HG03457 (cell line): ENCODE data around the gene ZIC5.

Experiments used
- ATAC-seq: cut with Tn5 transposase; IDR thresholded peaks from one replicate; pipeline ENCODE4 v1.9.1; 2021; ENCODE audit warnings: moderate number of reproducible peaks; ENCODE audit not compliant: unreplicated experiment

Gene ZIC5

DNA sequence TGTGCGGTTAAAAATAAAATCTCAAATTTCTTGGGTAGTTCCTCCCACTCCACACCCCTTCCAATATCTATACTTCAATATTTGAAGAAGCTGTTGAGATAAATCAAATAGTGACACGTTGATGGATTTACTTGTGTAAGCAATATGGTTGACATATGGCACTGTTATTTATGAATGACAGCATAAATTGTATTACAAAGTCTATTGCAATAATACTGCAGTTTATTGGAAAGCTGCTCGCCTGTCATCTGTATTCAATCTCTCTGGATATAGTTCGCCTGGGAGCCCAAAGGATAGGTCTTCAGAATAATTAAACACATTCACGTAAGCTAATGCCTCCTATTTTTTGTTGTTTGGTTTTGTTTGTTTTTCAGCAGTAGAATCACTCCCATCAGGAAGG is 5.0 kb upstream of the ZIC5 start:
- no peak for ATAC-seq

DNA sequence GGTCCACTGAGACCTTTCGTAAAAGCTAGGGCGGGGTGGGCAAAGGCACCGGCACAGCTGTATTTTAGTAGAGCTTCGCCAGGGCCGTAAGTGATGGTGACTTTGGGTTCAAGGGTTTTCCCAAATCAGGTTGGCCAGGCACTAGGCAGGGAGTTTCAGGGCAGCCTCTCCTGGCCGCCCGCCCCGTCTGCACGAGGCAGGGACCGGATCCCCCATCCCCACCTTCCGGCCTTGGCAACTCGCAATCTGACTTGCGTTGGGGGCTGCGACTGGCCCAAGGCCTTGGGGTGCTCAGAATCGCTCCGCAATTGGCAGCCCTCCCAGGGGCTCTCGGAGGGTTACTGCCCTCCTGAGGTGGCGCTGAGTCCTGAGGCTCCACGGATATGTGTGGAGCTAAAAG is 4.1 kb upstream of the ZIC5 start:
- ATAC-seq = no peak

DNA sequence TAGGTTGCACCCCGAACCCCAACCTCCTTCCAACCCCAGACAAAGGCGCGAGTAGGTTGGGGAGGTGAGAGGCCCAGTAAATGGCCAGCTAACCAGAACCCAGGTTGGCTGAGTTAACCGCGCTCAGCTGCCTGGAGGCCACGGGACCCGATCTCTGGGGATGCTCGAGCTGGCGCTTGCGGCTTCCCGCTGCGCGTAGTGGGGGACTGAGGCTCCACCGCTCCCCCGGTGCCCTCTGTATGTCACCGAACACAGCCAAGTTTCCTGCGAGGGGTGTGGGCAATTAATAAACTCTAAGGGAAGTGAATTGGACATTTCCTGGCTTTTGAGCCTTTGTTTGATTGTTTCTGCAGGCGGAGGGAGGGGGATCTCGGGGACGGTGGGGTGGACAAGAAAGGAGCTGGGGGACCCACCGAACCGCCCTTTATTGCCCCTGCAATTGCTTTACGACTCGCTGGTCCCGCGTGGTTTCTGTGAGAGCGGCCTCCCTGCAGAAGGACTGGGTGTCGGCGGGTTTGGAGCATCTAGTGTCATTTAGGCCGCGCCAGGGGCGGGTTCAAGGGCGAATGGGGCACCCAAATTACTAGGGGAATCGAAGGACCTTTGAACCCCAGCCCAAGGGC is 3.5 kb upstream of the ZIC5 start:
- no peak for ATAC-seq

DNA sequence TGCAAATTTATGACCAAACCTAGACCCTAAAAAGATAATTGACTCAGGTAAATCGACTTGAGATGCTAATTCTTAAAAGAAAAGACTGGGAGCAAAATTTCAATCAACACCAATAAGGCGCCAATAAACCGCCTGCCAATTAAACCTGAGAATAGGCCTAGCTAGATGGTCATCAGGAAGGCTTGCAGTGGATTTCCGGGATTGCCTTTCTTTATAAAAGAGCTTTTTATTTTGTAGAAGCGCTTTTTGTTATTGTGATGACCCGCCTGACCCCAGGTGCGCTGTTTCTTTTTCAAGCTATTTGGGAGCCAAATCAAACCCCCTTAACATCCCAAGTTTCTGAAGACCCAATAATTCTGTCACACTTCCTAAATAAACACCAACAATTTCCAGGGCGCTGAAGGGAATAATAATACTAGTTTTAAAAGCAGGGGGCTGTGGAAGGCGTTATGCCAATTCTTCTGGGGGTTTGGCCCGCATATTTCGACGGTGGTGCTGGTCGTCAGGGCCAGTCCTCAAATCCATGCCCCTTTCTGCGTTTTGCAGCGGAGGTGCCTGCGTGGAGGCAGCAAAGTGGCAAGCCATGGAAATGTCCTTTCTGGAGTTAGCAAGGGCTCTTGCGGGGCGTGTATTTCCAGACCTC is 2.9 kb upstream of the ZIC5 start:
- no peak for ATAC-seq

DNA sequence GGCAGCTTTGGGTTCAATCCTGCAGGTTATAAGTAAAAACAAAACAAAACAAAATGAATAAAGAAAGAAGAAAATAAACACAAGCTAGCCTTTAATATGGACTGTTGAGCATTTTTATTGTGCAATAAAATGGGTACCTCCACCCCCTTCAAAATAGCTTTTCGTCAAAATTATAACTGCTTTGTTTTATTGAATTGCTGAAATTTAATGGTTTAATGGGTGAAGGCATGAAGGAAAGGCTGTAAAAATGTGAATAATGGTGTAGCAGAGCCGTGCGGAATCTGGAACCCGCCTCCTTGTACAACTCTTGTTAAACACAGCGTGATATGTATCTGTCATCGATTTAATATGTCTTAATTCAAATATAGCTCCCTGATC is 2.2 kb upstream of the ZIC5 start:
- ATAC-seq = no peak

DNA sequence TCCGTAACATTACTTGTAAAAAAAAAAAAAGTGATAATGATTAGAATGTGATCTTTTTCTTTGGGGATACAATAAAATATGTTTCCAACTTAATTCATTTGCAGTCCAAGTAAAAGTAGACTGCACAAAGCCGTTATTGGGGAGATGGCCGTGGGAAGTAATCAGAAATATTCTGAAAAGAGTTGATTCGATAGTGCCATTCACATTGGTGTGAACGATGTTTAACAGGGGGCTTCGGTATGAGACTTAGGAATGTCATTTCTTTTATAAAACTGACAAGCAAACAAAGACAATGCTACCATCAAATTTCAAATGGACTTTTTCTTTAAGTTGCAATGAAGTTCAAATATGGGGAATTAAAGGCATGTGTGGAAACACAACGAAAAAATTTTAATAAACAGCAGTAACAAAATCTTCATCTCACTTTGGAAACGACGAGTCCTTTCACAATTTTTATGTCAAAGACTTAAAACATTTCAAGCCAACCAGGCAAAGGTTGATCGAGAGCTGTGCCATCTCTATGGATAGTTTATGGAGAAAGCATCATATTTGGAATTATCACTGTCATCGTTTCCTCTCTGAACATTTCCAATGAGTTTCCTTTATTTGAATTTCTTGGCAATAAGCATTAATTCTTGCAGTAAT is 1.7 kb upstream of the ZIC5 start:
- no peak for ATAC-seq

DNA sequence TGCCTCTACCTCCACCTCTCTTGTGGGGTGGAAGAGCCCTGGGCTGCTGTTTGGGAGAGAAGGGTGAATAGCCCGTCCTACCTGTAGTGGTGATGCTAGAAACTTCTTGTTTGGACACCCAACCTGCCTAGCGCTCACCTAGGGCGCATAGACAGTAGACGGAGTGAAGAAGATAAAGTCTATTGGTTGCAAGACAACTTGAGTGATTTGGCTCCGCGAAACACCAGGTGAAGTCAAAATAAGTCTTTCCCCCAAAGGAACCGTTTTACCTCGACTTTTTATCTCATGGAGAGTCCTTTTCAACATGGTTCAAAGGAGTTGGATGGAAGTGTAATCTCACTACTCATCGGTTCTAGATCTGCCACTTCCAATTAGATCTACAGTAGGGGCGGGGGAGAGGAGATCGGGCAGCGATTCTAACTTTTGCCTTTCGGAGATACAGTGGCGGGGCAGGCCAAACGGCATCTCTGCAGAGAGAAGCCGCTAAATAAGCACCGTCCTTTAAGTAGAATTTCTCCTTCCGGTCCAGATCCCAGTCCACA is 694 bp upstream of the ZIC5 start:
- no peak for ATAC-seq

DNA sequence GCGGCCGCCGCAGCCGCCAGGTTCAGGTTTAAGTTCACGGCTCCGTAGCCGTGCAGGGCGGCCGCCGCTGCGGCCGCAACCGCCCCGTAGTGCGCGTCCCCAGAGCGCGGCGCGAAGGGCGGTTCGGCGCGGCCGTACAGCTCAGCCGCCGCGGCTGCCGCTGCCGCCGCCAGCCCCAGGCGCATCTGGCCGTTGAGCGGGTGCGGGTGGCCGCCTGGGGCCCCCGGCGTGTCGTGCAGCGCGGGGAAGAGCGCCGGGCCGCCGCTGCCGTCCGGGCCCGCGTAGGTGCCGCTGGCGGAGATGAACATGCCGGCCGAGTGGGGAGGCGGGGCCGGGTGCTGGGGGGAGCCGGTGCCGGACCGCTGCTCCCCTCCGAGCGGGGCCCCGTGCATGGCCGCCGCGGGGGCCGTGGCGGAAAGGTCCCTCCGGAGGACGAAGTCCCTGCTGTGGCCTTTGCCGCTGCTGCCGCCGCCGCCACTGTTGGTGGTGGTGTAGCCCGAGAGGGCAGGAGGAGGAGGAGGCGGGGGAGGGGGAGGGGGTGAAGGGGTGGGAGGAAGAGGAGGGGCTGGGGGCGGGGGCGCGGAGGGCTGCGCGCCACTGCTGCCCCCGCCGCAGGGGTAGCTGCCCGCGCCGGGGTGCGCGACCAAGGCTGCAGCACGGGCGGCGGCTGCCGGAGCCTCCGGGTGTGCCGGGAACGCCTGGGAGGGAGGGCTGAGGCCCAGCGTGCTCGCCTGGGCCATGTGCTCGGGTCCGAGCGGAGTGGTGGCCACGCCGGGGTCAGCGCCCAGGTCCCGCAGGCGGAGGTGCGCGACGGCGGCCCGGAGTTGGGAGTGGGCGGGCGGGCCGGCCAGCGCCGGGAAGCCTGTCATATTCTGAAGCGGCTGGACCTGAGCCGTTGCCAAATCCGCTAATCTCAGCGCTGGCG is 654 bp downstream of the ZIC5 start:
- ATAC-seq = no peak

DNA sequence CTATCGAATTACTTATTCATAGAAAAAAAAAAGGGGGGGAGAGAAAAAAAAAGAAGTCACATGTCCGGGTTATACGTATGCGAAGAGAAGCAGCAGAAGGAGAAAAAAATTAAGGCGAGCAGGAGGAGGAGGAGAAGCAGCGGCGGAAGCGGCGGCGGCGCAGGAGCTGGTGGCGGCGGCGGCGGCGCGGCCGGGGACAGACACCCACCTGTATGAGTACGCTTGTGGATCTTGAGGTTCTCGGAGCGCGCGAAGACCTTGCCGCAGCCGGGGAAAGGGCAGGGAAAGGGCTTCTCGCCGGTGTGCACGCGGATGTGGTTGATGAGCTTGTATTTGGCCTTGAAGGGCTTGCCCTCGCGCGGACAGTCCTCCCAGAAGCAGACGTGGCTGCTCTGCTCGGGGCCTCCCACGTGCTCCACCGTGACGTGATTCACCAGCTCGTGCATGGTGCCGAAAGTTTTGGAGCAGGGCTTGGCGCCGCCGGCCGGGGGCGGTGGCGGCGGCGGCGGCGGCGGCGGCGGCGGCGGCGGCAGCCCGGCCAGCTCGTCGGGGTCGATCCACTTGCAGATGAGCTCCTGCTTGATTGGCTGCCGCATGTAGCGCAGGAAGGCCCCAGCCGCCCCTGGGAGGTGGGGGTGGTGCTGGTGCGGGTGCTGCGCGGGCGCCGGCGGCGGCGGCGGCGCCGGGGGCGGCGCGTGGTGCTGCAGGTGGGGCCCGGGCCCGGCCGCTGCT is 1.5 kb downstream of the ZIC5 start:
- no peak for ATAC-seq

DNA sequence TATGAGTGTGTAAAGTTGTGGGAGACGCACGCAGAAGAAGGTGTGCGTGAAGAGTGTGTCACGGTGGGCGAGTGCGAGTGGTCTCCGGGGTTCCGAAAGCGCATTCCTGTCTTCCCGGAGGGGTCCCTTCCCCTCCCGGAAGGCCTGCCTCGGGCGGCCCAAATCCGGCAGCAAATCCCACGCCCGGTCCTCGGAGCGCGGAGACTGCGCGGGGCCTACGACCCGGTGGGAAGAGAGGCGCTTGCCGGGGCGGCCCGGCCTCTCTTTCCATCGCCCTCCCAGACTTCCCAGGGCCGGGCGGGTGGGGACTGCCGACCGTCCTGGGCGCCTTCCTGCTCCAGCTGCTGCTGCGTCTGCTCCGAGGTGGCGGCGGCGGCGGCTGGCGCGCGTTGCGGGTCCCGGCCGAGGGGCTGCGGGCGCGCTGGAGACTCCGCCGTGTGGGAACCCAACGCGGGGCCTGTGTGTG is 2.1 kb downstream of the ZIC5 start:
- ATAC-seq = no peak

DNA sequence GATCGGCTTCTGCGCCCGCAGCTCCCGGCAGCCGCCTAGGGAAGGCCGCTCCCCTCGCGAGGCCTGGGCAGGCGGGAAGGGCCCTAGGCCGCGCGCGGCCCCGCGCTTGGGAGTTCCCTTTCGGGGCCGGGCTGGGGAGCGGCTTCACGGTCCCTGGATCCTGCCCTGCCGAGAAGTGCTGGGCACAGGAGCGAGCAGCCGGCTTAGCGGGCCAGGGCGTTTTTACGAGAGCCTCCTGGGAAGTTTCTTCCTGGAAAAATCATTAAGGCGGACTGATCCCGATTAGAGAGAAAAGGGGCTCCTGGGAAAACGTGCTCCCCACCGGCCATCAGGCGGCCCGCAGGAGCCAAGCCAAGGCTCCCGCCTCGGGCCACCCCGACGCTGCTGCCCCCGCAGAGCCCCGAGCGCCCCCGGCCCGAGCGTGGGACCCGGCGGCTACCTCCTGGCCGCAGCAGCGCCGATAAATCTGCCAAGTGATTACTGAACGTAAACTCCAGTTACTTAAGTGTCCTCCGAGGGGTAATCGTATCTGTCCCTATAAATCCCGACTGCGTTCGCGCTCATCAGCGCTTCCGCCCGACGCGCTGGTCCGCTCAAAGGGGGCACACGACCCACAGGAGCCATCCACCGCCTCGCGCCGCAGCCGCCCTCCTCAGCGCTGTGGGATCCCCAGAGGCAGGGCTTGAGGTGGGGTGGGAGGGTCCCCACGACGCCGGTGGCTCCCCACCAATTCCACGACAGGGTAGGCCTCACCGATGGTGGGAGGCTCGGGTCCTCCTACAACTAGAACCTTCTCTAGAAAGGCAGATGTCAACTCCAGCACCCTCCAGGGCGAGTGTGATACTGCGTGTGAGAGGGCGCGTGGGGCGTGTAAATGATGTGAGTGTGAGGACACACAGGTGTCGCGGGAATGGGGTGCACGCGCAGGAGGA is 2.8 kb downstream of the ZIC5 start:
- no peak for ATAC-seq

DNA sequence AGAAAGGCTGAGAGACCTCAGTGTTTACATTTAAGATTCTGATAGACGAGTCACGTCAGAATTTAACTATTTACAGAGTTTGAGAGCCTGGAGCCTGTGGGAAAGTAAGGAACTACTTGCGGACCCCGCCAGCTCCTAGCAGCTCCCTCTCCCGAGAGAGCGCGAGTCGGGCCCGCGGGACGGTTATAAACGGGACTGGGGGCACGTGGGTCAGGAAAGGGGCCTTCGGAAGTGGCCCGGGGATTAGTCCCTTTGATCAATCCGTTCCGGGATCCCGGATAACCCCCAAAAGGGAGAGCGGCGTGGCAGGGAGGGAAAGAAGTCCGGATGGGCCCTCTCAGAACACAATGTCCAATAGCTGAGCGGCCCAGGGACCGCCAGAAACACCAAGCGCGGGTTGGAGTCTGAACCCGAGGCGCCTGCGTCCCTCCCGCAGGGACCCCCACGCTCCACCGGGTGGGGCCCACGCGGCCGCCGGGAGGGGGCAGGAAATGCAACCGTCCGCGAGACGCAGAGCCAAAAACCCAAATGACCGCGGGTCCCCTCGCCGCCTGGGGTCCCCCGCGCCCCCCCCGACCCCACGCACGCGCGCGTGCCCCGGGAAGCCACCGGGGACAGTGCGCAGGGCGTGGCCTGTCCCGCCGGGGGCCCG is 3.6 kb downstream of the ZIC5 start:
- ATAC-seq = no peak

DNA sequence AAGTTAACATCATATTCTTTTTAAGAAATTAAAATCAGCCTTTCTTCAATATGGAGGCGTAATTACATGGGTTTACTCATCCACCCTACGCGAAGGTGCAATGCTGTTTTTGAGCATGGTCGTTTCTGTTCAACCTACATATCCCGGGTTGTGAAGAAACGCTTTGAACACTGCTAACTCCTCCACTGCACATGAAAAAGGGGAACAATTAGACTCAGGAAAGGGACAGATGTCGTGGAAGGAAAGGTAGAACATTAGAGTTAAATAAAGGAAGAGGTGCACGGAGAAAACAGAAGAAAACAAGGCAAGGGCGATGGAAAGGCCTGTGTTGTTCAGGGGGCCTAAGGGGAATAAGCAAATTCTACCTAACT is 4.1 kb downstream of the ZIC5 start:
- no peak for ATAC-seq

DNA sequence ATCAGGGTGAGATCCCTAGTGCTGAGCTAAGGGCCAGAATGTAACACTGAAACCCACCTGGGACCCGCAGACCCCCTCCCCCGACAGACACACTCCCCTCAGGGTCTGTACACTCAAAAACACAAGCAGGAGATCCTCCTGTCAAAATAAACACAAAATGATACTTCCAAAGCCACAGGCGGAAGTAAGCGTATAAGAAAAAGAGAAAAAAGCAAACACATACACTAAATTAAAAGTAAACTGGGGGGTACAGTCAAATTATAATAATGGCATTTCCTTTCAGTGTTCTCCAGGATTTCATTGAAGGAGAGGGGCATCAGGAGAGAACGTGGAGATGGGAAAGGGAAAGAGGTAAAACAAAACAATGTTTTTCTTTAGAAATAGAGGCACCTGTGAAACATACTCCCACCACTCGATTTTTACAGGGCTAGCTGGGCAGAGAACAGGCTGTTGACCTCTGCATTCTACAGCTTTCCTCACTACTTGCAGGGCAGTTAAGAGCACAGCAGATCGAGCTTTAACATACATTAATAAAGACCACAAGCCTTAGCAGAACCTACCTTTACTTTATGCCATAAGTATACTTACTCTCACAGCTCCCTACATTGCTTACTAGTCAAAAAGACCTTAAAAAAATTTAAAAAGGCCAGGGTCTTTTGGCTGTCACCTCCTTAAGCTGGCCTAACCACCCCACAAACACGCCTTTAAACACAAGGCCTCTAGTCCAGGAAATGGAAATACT is 5.3 kb downstream of the ZIC5 start:
- ATAC-seq = no peak

DNA sequence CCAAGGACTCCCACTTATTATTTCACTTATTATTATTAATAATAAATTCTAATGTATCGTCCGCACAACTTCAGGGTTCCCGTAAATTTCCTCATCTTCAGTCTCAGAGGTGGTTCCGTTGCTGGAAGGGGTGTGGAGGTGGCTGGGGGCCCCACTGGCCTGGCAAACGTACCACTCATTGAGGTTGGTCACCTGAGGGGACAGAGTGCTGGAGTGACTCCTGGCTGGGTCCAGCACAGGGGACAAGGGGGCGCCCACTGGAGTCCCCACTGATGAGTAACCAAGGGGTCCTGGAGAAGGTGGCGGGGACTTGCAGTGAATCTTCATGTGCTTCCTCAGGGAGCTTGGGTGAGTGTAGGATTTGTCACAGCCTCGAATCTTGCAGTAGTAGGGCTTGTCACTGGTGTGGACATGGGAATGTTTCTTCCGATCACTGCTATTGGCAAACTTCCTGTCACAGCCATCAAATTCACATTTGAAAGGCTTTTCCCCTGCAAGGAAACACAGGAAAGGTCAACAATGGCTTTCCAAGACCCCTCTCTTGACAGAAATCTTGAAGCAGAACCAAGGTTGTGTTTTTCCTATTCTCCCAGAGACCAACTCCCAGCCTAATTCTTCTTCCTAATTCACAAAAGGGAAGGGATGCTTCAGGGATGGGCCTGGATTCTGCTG is 6.1 kb downstream of the ZIC5 start:
- no peak for ATAC-seq

DNA sequence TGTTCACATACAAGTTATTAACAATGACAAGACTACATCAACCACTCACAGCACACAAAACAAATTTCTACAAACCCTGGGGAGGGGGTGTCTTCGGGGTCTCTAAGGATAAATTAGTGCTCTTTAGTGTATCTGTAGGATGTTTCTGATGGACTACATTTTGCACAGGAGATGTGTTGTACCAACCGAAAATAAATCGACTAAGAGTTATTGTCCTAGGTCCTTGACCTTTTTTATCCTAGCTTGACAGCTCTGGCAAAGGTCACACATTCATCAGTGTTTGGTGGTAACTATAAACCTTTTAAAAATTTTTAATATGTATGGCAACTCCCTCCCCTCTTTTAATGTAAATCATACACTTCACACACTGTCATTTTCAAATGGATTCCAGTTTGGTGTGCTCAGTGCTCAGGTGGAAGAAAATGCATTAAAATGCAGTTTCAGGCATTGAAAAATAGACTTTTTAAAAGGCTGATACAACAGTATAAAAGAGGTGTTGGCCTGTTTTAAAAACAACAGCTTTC is 7.7 kb downstream of the ZIC5 start:
- ATAC-seq = no peak

DNA sequence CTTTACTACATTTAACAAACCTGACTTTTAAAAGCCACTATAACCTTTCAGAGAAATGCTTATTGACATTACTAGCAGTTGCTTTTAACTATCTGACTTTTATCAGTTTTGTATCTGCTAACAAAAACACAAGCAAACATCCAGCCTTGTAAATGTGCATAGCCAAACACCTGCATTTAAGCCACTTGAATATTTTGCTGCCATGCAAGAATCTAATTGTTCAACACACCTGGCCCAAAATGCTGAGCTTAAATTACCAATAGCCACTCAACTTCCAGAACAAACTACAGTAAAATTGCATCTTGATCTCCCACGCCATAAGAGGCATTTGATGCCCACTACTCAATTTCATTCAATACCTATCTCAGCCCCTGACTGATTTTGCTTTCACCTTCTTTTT is 9.3 kb downstream of the ZIC5 start:
- no peak for ATAC-seq

DNA sequence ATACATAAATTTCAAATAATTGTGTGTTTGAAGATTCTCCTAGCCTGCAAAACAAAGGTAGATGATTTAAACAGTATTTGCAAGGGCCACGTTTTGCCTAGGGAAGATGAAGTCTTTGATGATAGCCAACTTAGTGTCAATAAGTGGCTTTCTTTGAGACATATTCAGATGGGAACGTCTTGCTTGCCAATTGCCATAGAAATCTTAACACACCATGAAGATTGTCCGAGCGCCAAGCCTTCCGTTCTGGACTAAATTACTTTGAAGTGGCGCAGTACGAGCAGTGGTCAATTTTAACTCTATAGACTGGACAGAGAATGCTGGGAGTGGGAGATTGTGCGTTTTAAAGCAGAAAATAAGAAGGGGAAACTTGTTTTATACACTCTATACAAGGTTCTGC is 9.9 kb downstream of the ZIC5 start:
- no peak for ATAC-seq
